T-helper 1 cell (primary cell): Measurements from ENCODE around the gene RGS9.
"Not testable (repeated sequence)": the region's sequence is repeated elsewhere in the genome, so short reads cannot be mapped to it uniquely, and the experiment has no call there.

Experiments used
- DNase-seq, 5 donors: peaks; one replicate each; pipeline ENCODE4 v3.0.0-alpha.2; 2012 to 2020
- total RNA-seq, 4 donors: gene quantifications; one replicate each; lab custom pipeline; 2026; lab: John Stamatoyannopoulos, UW

The RGS9 gene
- 2.0 to 6.7 (median 3.4) reads per million in 4 donors for total RNA-seq

- peak; percentile 76 to 86 (median 80) for DNase-seq
These were observed at the start of gene RGS9 for GRCh38 chr17:65137021-65137939. RGS9 (plus strand) TSS chr17:65137370; CDS start chr17:65137541, 171 bp downstream.

GRCh38 chr17:65088621-65089360, 48.4 kb upstream of the RGS9 start:
- no peak for DNase-seq

GRCh38 chr17:65092262-65092661, 44.9 kb upstream of the RGS9 start:
- DNase-seq: no peak

- DNase-seq: not testable (repeated sequence)
These were observed 44.3 kb upstream of the RGS9 start for GRCh38 chr17:65092721-65093356.

- no peak for DNase-seq
These were observed 43.2 kb upstream of the RGS9 start for GRCh38 chr17:65093930-65094329.

GRCh38 chr17:65095465-65095864, 41.7 kb upstream of the RGS9 start:
- DNase-seq: no peak

GRCh38 chr17:65096382-65096781, 40.8 kb upstream of the RGS9 start:
- not testable (repeated sequence) for DNase-seq

GRCh38 chr17:65097110-65097509, 40.1 kb upstream of the RGS9 start:
- DNase-seq: no peak

- DNase-seq: no peak
These were observed 37.7 kb upstream of the RGS9 start for GRCh38 chr17:65099475-65099874.

- peak in 4 of 5 donors; percentile 27 to 80 (median 28) for DNase-seq
These were observed 37.2 kb upstream of the RGS9 start for GRCh38 chr17:65099941-65100315.

GRCh38 chr17:65100316-65101140, 36.6 kb upstream of the RGS9 start:
- peak; percentile 69 to 83 (median 76) for DNase-seq

GRCh38 chr17:65101371-65101770, 35.8 kb upstream of the RGS9 start:
- no peak for DNase-seq

- DNase-seq: no peak
These were observed 34.9 kb upstream of the RGS9 start for GRCh38 chr17:65102235-65102634.

GRCh38 chr17:65102788-65103187, 34.4 kb upstream of the RGS9 start:
- DNase-seq: no peak

- no peak for DNase-seq
These were observed 33.7 kb upstream of the RGS9 start for GRCh38 chr17:65103431-65103830.

GRCh38 chr17:65103896-65104295, 33.3 kb upstream of the RGS9 start:
- DNase-seq: no peak

- no peak for DNase-seq
These were observed 32.6 kb upstream of the RGS9 start for GRCh38 chr17:65104541-65104940.

- DNase-seq: no peak
These were observed 32.2 kb upstream of the RGS9 start for GRCh38 chr17:65104973-65105372.

GRCh38 chr17:65108152-65108551, 29.0 kb upstream of the RGS9 start:
- no peak for DNase-seq

- DNase-seq: no peak
These were observed 27.6 kb upstream of the RGS9 start for GRCh38 chr17:65109543-65109942.

- DNase-seq: no peak
These were observed 27.0 kb upstream of the RGS9 start for GRCh38 chr17:65109990-65110680.

- DNase-seq: no peak
These were observed 21.3 kb upstream of the RGS9 start for GRCh38 chr17:65115839-65116238.
